A673 (cell line): ENCODE results near the gene PFKP. TPM values are rescaled to one million over a fixed set of nuclear protein-coding genes. Genes with fewer than 3 reads are reported as not detected.

ENCODE experiments used
- BruUV-seq: library from RNA; stranded (reverse); fragments of 400-500 nt; replicated peaks from 2 replicates; lab custom pipeline; 2021; lab: Mats Ljungman, UMichigan
- CTCF ChIA-PET: fragments of 300-600 bp; sonication (Branson Sonifier 250); formaldehyde crosslinking; loops from one replicate; lab custom pipeline; 2022; ENCODE audit warnings: antibody characterized with exemption; lab: Charles Lee
- POLR2A ChIA-PET: fragments of 300-600 bp; sonication (Branson Sonifier 250); formaldehyde crosslinking; loops from one replicate; lab custom pipeline; 2022; ENCODE audit warnings: antibody characterized with exemption; ENCODE audit not compliant: low non-redundant PET; lab: Charles Lee
- DNase-seq: peaks from one replicate; pipeline ENCODE4 v3.0.0-alpha.2; 2015; ENCODE audit warnings: low spot score
- H3K27ac ChIP-seq: fragments of 200-600 bp; sonication (generic); 2 replicates; pipeline ENCODE4 v1.5.1; 2016; ENCODE audit warnings: mixed run types, low read depth, mild to moderate bottlenecking, mixed read lengths, antibody characterized with exemption, low read length; ENCODE audit not compliant: poor library complexity, severe bottlenecking
- H3K27me3 ChIP-seq: fragments of 200-600 bp; sonication (generic); replicated peaks from 2 replicates; pipeline ENCODE4 v1.6.1; 2017; ENCODE audit warnings: mixed run types, low read depth, mild to moderate bottlenecking, mixed read lengths, antibody characterized with exemption, low read length; ENCODE audit not compliant: insufficient read depth, poor library complexity
- H3K36me3 ChIP-seq: fragments of 200-600 bp; sonication (generic); 2 replicates; pipeline ENCODE4 v1.6.1; 2016; ENCODE audit warnings: mixed run types, mild to moderate bottlenecking, mixed read lengths, antibody characterized with exemption, low read length; ENCODE audit not compliant: insufficient read depth, poor library complexity, severe bottlenecking
- H3K4me1 ChIP-seq: fragments of 200-600 bp; sonication (generic); 2 replicates; pipeline ENCODE4 v1.6.1; 2017; ENCODE audit warnings: mixed run types, mild to moderate bottlenecking, mixed read lengths, antibody characterized with exemption, low read length; ENCODE audit not compliant: insufficient read depth, poor library complexity, severe bottlenecking
- H3K4me3 ChIP-seq: fragments of 200-600 bp; sonication (generic); 2 replicates; pipeline ENCODE4 v1.5.1; 2016; ENCODE audit warnings: low read depth, mixed run types, mild to moderate bottlenecking, mixed read lengths, low read length; ENCODE audit not compliant: poor library complexity, severe bottlenecking
- H3K9me3 ChIP-seq: fragments of 200-600 bp; sonication (generic); 2 replicates; pipeline ENCODE4 v1.6.1; 2016; ENCODE audit warnings: mixed run types, low read depth, mild to moderate bottlenecking, mixed read lengths, antibody characterized with exemption, low read length; ENCODE audit not compliant: poor library complexity, severe bottlenecking
- EZH2 ChIP-seq: fragments of 200-600 bp; sonication (generic); IDR thresholded peaks from 2 replicates; pipeline ENCODE4 v1.6.1; 2017; ENCODE audit warnings: borderline replicate concordance, low read depth, mild to moderate bottlenecking, mixed read lengths, antibody characterized with exemption, low read length; ENCODE audit not compliant: poor library complexity, severe bottlenecking
- intact Hi-C: fragments of 100-400 bp; cut with micrococcal nuclease; formaldehyde crosslinking; loops from one replicate; pipeline ENCODE4 v1.10.0; 2022; ENCODE audit not compliant: unreplicated experiment
- total RNA-seq: library from RNA; stranded (reverse); gene quantifications from 2 replicates; pipeline ENCODE4 v1.2.3, GENCODE V29; 2021
- TF ChIP-seq, protein P1 (sequence below): fragments of 300-800, 200-600 bp; sonication (generic); conservative IDR thresholded peaks from 2 replicates; pipeline ENCODE4 v1.5.1; 2017; ENCODE audit warnings: low read depth, mild to moderate bottlenecking, antibody characterized with exemption, low read length, moderate library complexity, mixed read lengths

PFKP gene
- total RNA-seq, 1 experiment from 2014 or later, result 232 TPM

DNA sequence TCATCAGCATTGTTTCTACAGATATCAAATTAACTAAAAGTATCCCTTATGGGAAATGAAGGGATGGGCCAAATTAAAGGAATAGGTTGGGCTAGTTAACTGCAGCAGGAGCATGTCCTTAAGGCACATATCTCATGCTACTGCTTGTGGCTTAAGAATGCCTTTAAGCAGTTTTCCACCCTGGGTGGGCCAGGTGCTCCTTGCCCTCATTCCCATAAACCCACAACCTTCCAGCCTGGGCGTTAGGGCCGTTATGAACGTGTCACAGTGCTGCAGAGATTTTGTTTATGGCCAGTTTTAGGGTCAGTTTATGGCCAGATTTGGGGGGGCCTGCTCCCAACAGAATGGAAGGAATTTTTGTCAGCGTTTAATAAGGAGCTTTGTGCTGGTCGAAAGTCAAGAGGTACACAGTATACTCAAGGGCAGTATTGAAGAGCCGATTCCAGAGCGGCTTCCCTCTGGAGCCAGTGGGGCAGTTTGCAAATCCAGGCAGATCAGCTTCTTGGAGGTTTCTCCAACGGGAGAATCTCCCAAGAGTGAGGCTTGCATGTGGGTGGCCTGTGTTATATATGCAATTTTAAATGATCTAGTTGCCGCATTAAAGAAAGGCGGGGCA is 7.7 kb downstream of the PFKP start:
- CTCF ChIA-PET, result no interaction called here
- Histone ChIP-seq H3K9me3 (no peaks in the 10 kb centered on the region), H3K4me3 (no peak overlapping the region), H3K4me1 (peaks cover 15% of the 10 kb centered on the region), H3K36me3 (peaks cover 24% of the 10 kb centered on the region), H3K27me3 (no peaks in the 10 kb centered on the region), H3K27ac (no peak overlapping the region)
- POLR2A ChIA-PET, result no interaction called here
- no TSS peak for BruUV-seq
- intact Hi-C loops, result no loop called here
- DNase-seq, result no peak
- TF ChIP-seq EZH2, result no peak
- TF ChIP-seq, protein P1, sequence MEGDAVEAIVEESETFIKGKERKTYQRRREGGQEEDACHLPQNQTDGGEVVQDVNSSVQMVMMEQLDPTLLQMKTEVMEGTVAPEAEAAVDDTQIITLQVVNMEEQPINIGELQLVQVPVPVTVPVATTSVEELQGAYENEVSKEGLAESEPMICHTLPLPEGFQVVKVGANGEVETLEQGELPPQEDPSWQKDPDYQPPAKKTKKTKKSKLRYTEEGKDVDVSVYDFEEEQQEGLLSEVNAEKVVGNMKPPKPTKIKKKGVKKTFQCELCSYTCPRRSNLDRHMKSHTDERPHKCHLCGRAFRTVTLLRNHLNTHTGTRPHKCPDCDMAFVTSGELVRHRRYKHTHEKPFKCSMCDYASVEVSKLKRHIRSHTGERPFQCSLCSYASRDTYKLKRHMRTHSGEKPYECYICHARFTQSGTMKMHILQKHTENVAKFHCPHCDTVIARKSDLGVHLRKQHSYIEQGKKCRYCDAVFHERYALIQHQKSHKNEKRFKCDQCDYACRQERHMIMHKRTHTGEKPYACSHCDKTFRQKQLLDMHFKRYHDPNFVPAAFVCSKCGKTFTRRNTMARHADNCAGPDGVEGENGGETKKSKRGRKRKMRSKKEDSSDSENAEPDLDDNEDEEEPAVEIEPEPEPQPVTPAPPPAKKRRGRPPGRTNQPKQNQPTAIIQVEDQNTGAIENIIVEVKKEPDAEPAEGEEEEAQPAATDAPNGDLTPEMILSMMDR, result no peak

DNA sequence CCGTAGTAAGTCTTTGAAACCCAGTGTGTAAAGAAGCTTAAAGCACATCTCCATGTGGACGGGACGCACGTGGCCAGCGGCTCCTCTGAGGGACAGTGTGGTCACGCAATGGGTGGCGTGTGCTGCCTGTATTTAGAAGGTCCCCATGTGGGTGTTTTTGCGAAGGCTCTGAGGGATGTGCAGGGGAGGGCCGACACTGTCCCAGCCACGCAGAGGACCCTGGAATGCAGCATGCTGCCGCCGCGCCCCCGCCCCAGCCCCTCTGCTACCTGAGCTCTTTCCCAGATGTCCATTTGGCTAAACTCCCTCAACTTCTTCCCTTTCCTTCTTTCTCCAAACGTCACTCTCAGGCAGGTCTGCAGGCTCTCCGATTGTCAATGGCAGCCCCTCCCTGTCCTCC is 8.8 kb downstream of the PFKP start:
- ChIA-PET POLR2A (no interaction called here), CTCF (no interaction called here)
- BruUV-seq, result no TSS peak
- H3K4me3 ChIP-seq, result no peak overlapping the region
- TF ChIP-seq, protein P1, result no peak
- no peak for TF ChIP-seq EZH2
- no peak overlapping the region for H3K27ac ChIP-seq
- intact Hi-C loops, result no loop called here
- DNase-seq, result no peak
- peaks cover 15% of the 10 kb centered on the region for H3K4me1 ChIP-seq
- no peaks in the 10 kb centered on the region for H3K27me3 ChIP-seq
- no peaks in the 10 kb centered on the region for H3K9me3 ChIP-seq
- H3K36me3 ChIP-seq, result peaks cover 19% of the 10 kb centered on the region

DNA sequence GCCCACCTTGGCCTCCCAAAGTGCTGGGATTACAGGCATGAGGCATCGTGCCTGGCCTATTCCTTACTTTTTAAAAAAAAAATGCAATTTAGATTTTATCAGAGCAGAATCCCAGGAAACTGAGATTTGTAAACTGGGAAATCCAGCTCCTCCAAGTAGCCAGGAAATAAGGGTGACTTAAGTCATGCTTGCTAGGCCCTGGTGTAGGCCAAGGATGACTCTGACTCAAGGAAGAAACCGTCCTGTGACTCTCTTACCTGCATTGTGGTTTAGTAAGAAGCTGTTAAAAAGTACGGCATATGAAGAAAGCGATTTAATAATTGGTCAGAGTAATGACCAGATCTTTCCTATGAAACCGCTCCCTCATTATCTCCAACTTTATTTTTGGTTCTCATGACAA is 10.2 kb downstream of the PFKP start:
- Histone ChIP-seq H3K9me3 (no peaks in the 10 kb centered on the region), H3K27me3 (no peaks in the 10 kb centered on the region), H3K36me3 (peaks cover 17% of the 10 kb centered on the region), H3K27ac (no peak overlapping the region), H3K4me3 (no peak overlapping the region), H3K4me1 (peaks cover 15% of the 10 kb centered on the region)
- no TSS peak for BruUV-seq
- TF ChIP-seq, protein P1, result no peak
- no peak for TF ChIP-seq EZH2
- ChIA-PET CTCF (no interaction called here), POLR2A (no interaction called here)
- intact Hi-C loops, result no loop called here
- DNase-seq, result no peak
